Measurements from ENCODE around the gene MSI1. TPM values are rescaled to one million over a fixed set of nuclear protein-coding genes. Genes with fewer than 3 reads are reported as not detected.

MSI1 gene
- total RNA-seq, 2 donors from 2014 or later: 0.93 to 2.9 TPM

DNA sequence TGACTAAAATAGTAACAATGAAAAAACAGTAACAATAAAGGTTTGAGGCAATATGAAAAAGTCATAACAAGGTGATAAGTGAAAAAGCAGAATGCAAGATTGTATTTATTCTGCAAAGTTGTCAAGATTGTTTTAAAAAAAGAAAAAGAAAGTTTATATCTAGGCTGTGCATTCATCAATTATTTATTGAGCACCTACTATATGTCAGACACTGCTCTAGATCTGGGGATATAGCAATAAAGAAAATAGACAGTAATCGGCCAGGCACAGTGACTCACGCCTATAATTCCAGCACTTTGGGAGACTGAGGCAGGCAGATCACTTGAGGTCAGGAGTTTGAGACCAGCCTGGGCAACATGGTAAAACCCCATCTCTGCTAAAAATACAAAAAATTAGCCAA is 45.2 kb downstream of the MSI1 start:
- DNase-seq (ENCODE audit: low spot score): no peak
- H3K4me3 ChIP-seq: no peak overlapping the region
- TF ChIP-seq, protein P1, sequence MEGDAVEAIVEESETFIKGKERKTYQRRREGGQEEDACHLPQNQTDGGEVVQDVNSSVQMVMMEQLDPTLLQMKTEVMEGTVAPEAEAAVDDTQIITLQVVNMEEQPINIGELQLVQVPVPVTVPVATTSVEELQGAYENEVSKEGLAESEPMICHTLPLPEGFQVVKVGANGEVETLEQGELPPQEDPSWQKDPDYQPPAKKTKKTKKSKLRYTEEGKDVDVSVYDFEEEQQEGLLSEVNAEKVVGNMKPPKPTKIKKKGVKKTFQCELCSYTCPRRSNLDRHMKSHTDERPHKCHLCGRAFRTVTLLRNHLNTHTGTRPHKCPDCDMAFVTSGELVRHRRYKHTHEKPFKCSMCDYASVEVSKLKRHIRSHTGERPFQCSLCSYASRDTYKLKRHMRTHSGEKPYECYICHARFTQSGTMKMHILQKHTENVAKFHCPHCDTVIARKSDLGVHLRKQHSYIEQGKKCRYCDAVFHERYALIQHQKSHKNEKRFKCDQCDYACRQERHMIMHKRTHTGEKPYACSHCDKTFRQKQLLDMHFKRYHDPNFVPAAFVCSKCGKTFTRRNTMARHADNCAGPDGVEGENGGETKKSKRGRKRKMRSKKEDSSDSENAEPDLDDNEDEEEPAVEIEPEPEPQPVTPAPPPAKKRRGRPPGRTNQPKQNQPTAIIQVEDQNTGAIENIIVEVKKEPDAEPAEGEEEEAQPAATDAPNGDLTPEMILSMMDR (IDR thresholded peaks at IDR 0.05): no peak
- H3K27ac ChIP-seq: no peak overlapping the region
- no peaks in the 10 kb centered on the region for H3K36me3 ChIP-seq
- H3K4me1 ChIP-seq: no peaks in the 10 kb centered on the region
- no peaks in the 10 kb centered on the region for H3K9me3 ChIP-seq
- H3K27me3 ChIP-seq: no peaks in the 10 kb centered on the region

DNA sequence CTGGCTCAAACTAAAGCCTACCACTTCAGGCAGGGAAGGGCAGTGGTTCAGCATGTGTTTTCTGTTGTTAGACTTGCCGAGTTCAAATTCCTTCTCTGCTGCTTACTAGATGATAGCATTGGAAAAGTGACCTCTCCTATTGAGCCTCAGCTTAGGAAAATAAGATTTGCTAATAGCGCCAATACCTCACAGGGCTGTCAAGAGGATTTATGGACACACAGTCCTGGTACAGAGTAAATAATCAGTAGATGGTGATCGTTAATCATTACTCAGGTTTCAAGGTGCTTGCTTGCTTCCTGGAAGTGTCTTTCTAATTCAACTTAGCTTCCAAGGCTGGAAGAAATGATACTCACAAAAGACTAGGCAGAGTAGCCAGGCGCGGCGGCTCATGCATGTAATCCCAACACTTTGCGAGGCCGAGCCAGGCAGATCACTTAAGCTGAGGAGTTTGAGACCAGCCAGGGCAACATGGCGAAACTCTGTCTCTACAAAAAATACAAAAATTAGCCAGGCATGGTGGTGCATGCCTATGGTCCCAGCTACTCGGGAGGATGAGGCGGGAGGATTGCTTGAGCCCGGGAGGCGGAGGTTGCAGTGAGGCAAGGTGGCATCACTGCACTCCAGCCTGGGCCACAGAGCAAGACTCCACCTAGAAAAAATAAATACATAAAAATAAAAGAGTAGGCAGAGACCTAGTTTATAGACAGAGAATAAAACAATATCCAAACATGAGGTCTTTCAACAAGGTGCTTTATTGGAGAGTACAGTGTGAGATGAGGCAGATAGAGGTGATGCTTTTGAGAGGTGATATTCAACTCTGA is 47.4 kb downstream of the MSI1 start:
- no peaks in the 10 kb centered on the region for H3K36me3 ChIP-seq
- no peak overlapping the region for H3K27ac ChIP-seq
- no peak overlapping the region for H3K4me3 ChIP-seq
- no peaks in the 10 kb centered on the region for H3K27me3 ChIP-seq
- H3K9me3 ChIP-seq: no peaks in the 10 kb centered on the region
- no peak for DNase-seq (ENCODE audit: low spot score)
- H3K4me1 ChIP-seq: peaks cover 0 to 6% of the 10 kb centered on the region in 2 donors
- TF ChIP-seq, protein P1 (IDR thresholded peaks at IDR 0.05): no peak

DNA sequence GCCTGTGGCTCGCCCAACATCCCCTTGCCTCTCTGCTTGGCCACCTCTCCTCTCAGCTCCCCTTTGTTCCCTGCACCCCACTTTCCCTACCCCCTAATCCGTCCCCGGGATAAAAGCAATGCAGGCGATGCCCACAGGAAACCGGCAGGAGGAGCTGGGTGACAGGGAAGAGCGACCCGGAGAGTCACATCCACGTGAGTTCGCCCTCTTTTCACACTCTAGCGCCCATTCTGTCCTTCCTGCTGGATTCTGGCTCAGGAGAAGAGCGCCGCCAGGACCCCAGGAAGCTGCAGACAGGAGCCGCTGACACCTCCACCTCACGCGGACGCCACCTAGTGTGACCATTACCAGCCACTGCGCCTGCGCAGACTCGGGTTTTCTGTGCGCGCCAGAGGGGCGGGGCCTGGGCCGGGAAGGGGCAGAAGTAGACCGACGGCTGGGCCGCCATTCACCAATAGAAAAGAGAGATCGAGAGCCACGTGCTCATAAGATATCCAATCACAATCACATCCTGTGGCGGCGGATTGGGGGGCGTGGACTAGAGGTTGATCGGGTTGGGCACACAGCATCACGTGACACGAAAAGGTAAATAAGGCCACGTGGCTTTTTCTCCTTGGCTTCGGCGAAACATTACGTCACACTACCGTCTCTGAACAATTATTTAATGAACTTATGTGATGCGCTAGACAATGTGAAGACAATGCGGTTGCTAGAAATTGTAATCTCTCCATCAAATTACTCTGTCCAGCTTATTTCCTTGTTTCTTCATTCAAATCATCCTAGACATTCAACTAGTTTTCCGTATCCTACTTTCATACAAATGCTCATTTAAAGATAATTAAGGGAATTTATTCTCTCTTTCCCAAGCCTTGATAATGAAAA is 51.5 kb downstream of the MSI1 start:
- Histone ChIP-seq H3K4me3 (peak overlapping the region; percentile 44 to 64), H3K27me3 (no peaks in the 10 kb centered on the region), H3K36me3 (no peaks in the 10 kb centered on the region), H3K9me3 (no peaks in the 10 kb centered on the region), H3K27ac (peak overlapping the region; percentile 82 to 87), H3K4me1 (peaks cover 0 to 6% of the 10 kb centered on the region in 2 donors)
- DNase-seq (ENCODE audit: low spot score): peak; percentile 100
- TF ChIP-seq, protein P1 (IDR thresholded peaks at IDR 0.05): peak; percentile 35 to 65

DNA sequence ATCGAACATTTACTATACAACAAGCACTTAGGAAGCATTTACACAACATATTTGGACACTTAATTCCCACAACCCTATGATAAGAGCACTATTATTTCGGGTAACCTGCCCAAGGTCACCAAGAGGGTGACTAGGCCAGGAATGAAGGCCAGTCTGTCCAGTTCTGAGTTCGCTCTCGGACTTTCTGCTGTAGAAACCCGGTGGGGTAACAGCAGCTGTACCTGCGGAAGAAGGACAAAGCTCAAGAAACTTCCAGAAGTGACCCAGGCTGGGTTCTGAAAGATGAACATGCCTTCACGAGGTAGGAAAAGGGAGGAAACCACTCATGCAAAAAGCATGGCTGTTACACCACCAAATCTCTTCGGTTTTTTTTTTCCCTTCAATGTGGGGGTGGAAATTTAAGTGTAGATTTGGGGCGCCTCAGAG is 52.2 kb downstream of the MSI1 start:
- Histone ChIP-seq H3K9me3 (no peaks in the 10 kb centered on the region), H3K27me3 (no peaks in the 10 kb centered on the region), H3K36me3 (no peaks in the 10 kb centered on the region), H3K4me3 (peak overlapping the region; percentile 44 to 64), H3K27ac (peak overlapping the region; percentile 82 to 87), H3K4me1 (peaks cover 0 to 6% of the 10 kb centered on the region in 2 donors)
- DNase-seq (ENCODE audit: low spot score): no peak
- TF ChIP-seq, protein P1 (IDR thresholded peaks at IDR 0.05): no peak

DNA sequence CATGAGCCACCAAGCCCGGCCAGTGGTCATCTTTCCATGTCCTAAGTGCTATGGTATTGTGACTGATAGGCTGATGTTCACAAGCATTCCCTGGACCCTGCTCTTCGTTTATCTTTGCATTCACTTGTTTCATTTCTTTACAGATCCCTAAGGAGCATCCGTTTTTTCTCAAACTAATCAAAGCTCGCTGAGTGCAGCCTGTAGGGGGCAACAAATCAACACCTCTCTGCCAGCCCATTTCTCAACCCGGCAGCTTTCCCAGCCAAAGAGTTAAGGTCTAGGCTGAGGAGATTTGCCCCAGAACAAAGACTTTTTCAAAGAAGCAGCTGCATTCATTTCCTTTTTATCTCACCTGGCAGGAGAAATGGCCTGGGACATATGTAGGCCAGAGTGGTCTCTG is 54.7 kb downstream of the MSI1 start:
- no peaks in the 10 kb centered on the region for H3K9me3 ChIP-seq
- H3K4me3 ChIP-seq: no peak overlapping the region
- no peak for DNase-seq (ENCODE audit: low spot score)
- H3K36me3 ChIP-seq: no peaks in the 10 kb centered on the region
- no peak overlapping the region for H3K27ac ChIP-seq
- H3K4me1 ChIP-seq: peaks cover 0 to 6% of the 10 kb centered on the region in 2 donors
- TF ChIP-seq, protein P1 (IDR thresholded peaks at IDR 0.05): no peak
- H3K27me3 ChIP-seq: no peaks in the 10 kb centered on the region

All from right atrium auricular region (tissue), 2 donors.